Thoracic aorta (tissue), 2 donors: ENCODE results near the gene EGFLAM. TPM values are rescaled to one million over a fixed set of nuclear protein-coding genes. Genes with fewer than 3 reads are reported as not detected.
A peak's percentile ranks its signal among the peaks of the same experiment; 100 is the strongest.

ENCODE experiments used
- ATAC-seq: fragments of 150-250 bp; one replicate; pipeline ENCODE4 v1.8.0; 2017; ENCODE audit warnings: low read depth; ENCODE audit not compliant: insufficient number of reproducible peaks, low FRiP score
- DNase-seq: peaks from one replicate; pipeline ENCODE4 v3.0.0-alpha.2; 2020; ENCODE audit warnings: low spot score
- H3K27ac ChIP-seq, 2 donors: fragments of 200-600 bp; sonication (generic); 1 replicate in 1 of 2; 2 replicates in 1 of 2; pipeline ENCODE4 v1.5.1; 2016; ENCODE audit warnings: mild to moderate bottlenecking in 2 of 2, moderate library complexity in 2 of 2
- H3K27me3 ChIP-seq: fragments of 200-600 bp; sonication (generic); replicated peaks from 2 replicates; pipeline ENCODE4 v1.6.0; 2016; ENCODE audit warnings: mild to moderate bottlenecking; ENCODE audit not compliant: insufficient read depth
- H3K36me3 ChIP-seq: fragments of 200-600 bp; sonication (generic); one replicate; pipeline ENCODE4 v1.5.1; 2016
- H3K4me1 ChIP-seq, 2 donors: fragments of 200-600 bp; sonication (generic); 1 replicate in 1 of 2; 2 replicates in 1 of 2; pipeline versions ENCODE4 v1.5.1 to v1.6.0; 2016; ENCODE audit warnings: low read depth in 2 of 2, mild to moderate bottlenecking in 1 of 2; ENCODE audit not compliant: control insufficient read depth in 1 of 2
- H3K4me3 ChIP-seq: fragments of 200-600 bp; sonication (generic); 2 replicates; pipeline ENCODE4 v1.5.1; 2016; ENCODE audit warnings: mild to moderate bottlenecking
- H3K9me3 ChIP-seq: fragments of 200-600 bp; sonication (generic); 2 replicates; pipeline ENCODE4 v1.5.1; 2016
- total RNA-seq, 2 donors: library from RNA; depleted of rRNA; stranded (reverse); fragments of >200 nt; gene quantifications; one replicate each; pipeline versions ENCODE4 v1.1.0 to v1.2.3, GENCODE V29; 2016
- TF ChIP-seq, protein P1 (sequence below): fragments of 200-600 bp; sonication (generic); IDR thresholded peaks from one replicate; pipeline ENCODE4 v1.5.1; 2019; ENCODE audit warnings: antibody characterized with exemption

Gene EGFLAM
- total RNA-seq, 2 donors from 2014 or later, result 10.7 to 23.4 TPM

DNA sequence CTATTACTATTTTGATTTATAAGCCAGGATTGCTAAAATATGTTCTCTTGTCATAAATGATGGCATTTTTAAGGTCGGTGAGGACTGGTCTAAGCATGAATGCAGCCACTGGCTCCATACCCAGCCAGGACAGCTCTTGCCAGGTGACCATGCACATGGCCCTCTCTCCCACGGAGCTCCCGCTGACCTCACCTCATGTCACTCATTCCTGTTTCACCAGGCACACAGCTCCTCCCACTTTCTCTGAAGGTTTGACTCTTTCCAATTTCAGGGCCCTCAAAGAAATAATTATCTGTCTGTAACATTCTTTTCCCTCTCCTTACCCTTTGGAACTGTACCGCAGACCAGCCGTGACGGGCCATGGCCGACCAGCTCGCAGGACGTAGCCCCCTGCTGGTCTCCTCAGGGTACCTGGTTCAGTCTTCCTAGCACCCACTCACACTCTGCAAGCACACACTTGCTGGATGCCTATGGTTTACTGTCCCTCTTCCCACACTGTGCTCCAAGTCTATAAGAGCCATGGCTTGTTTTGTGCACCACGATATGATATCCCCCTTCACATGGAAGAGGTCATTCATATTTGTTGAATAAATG lies 225.5 kb downstream of the EGFLAM start:
- TF ChIP-seq, protein P1, sequence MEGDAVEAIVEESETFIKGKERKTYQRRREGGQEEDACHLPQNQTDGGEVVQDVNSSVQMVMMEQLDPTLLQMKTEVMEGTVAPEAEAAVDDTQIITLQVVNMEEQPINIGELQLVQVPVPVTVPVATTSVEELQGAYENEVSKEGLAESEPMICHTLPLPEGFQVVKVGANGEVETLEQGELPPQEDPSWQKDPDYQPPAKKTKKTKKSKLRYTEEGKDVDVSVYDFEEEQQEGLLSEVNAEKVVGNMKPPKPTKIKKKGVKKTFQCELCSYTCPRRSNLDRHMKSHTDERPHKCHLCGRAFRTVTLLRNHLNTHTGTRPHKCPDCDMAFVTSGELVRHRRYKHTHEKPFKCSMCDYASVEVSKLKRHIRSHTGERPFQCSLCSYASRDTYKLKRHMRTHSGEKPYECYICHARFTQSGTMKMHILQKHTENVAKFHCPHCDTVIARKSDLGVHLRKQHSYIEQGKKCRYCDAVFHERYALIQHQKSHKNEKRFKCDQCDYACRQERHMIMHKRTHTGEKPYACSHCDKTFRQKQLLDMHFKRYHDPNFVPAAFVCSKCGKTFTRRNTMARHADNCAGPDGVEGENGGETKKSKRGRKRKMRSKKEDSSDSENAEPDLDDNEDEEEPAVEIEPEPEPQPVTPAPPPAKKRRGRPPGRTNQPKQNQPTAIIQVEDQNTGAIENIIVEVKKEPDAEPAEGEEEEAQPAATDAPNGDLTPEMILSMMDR, result peak; percentile 9
- H3K4me3 ChIP-seq, result no peak overlapping the region
- DNase-seq (no peak), ATAC-seq (no peak)
- H3K36me3 ChIP-seq, result peaks cover 15% of the 10 kb centered on the region
- H3K27ac ChIP-seq, result no peak overlapping the region
- H3K9me3 ChIP-seq, result no peaks in the 10 kb centered on the region
- no peaks in the 10 kb centered on the region for H3K27me3 ChIP-seq
- no peaks in the 10 kb centered on the region for H3K4me1 ChIP-seq

DNA sequence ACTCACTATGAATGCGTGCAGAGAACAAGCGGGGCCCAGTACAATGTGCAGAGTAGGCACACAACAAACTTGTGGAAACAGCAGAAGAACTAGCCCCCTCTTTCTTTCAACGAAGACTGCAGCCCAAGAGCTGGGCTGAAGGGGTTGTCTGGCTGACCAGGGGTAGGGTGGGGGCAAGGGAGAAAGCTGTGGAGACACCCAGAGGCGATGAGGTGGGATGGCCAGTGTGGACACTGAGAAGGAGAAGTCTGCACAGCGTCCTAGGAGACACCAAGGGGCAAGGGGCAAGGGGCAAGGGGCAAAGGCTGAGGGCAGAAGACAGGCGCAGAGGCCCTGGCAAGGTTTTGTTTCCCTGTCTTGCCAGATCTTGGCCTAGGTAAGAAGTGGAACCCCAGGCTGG lies 235.8 kb downstream of the EGFLAM start:
- H3K27me3 ChIP-seq, result no peaks in the 10 kb centered on the region
- no peak overlapping the region for H3K4me3 ChIP-seq
- TF ChIP-seq, protein P1, result no peak
- H3K4me1 ChIP-seq, result no peaks in the 10 kb centered on the region
- no peak for DNase-seq
- no peak for ATAC-seq
- H3K27ac ChIP-seq, result no peak overlapping the region
- H3K36me3 ChIP-seq, result peaks cover 18% of the 10 kb centered on the region
- H3K9me3 ChIP-seq, result no peaks in the 10 kb centered on the region

DNA sequence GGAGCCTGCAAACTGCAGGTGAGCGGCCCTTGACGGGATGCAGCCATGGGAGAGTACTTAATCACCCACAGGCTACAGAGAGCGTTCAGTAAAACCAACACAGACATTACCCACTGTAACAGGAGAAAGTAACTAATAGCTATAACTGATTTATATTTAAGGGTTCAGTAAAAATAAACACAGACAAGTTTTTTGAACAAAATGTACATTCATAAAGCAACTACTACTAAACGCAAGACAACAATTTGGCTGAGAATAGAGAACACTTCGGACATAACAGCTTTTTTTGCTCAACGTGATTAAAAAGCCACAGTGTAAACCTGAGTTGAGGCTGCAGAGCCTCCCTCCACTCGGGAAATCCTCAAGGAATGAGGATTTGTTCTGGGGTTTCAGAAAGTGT lies 236.4 kb downstream of the EGFLAM start:
- no peak for DNase-seq
- Histone ChIP-seq H3K36me3 (peaks cover 14% of the 10 kb centered on the region), H3K27me3 (no peaks in the 10 kb centered on the region), H3K9me3 (no peaks in the 10 kb centered on the region), H3K4me1 (no peaks in the 10 kb centered on the region), H3K27ac (no peak overlapping the region), H3K4me3 (no peak overlapping the region)
- TF ChIP-seq, protein P1, result no peak
- ATAC-seq, result no peak

DNA sequence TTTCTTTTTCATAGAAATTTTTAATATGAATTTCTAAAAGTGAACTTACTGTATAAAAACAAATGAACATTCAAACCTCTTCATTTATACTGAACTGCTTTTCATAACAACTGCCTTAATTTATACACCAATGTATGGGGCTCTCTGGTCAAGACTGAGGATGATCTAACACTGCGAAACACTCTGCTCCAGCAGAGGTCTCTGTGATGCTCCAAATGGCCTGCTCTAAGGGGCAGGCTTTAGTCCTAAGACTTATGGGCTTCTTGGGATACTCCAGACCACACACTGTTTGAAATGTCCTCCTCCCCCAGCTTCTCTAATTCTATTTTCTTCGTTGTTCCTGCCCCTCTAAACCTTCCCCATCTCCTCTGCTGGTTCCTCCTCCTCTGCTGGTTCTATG lies 239.6 kb downstream of the EGFLAM start:
- Histone ChIP-seq H3K27me3 (no peaks in the 10 kb centered on the region), H3K9me3 (no peaks in the 10 kb centered on the region), H3K36me3 (peaks cover 8% of the 10 kb centered on the region), H3K4me1 (no peaks in the 10 kb centered on the region), H3K4me3 (no peak overlapping the region), H3K27ac (no peak overlapping the region)
- DNase-seq, result no peak
- TF ChIP-seq, protein P1, result peak; percentile 7
- ATAC-seq, result no peak

DNA sequence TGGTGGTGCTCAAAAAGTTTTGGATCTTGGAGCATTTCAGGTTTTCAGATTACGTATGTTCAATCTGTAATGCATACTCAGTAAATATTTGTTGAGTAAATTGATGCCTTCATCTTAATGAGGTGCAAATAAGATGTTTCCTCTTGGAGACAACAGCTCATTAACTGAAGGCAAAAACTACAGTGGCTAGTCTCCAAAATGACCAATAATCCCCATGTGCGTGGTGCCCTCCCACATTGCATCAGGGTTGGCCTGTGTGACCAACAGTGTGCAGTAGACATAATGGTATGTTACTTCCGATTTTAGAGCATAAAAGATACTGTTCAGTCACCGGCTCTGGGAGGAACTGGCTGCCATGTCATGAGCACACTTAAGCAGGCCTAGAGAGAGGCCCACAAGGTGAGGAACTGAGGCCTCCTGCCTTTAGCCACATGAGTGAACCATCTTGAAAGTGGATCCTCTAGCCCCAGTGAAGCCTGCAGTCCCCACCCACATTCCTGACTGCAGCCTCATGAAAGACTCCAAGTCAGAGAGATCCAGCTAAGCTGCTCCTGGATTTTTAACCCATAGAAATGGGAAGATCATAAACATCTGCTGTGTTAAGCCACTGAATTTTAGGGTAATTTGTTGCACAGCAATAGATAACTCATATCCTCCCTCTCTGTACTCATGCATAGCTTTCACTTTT lies 242.4 kb downstream of the EGFLAM start:
- Histone ChIP-seq H3K36me3 (peaks cover 8% of the 10 kb centered on the region), H3K9me3 (no peaks in the 10 kb centered on the region), H3K27ac (no peak overlapping the region), H3K27me3 (no peaks in the 10 kb centered on the region), H3K4me1 (no peaks in the 10 kb centered on the region), H3K4me3 (no peak overlapping the region)
- DNase-seq (no peak), ATAC-seq (no peak)
- TF ChIP-seq, protein P1, result no peak
